ENCODE data around the gene PINK1. TPM values are rescaled to one million over a fixed set of nuclear protein-coding genes. Genes with fewer than 3 reads are reported as not detected.

PINK1 gene
- total and polyA plus RNA-seq, 8 donors = 28.6 to 56.3 (median 35.3) TPM

- H3K27ac ChIP-seq = no peak overlapping the region
- H3K27me3 ChIP-seq = no peaks in the 10 kb centered on the region
- no peak for TF ChIP-seq CTCF (IDR thresholded peaks at IDR 0.05)
- intact Hi-C loops (cut with DNase I) = no loop called here
- H3K36me3 ChIP-seq = peaks cover 0 to 8% of the 10 kb centered on the region in 2 donors
- peaks cover 0 to 7% of the 10 kb centered on the region in 2 donors for H3K4me1 ChIP-seq
- ATAC-seq (no peak), DNase-seq (no peak)
- H3K9me3 ChIP-seq = no peaks in the 10 kb centered on the region
- no peak overlapping the region for H3K4me3 ChIP-seq
These were observed 23.7 kb upstream of the PINK1 start for GRCh38 chr1:20609541-20609940.

DNA sequence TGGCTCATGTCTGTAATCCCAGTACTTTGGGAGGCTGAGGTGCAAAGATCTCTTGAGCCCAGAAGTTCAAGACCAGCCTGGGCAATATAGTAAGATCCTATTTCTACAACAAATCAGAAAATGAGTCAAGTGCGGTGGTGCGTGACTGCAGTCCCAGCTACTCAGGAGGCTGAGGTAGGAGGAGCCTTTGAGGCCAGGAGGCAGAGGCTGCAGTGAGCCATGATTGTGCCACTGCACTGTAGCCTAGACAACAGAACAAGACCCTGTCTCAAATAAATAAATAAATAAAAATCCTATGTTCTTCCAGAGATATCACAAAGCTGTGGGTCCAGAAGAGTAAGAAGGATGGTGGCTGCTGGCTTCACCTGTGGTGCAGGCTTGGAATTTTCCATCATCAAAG, 22.3 kb upstream of the PINK1 start:
- Histone ChIP-seq H3K36me3 (peaks cover 0 to 8% of the 10 kb centered on the region in 2 donors), H3K27ac (no peak overlapping the region), H3K27me3 (no peaks in the 10 kb centered on the region), H3K9me3 (no peaks in the 10 kb centered on the region), H3K4me3 (no peak overlapping the region), H3K4me1 (no peaks in the 10 kb centered on the region)
- DNase-seq = no peak
- no peak for TF ChIP-seq CTCF (IDR thresholded peaks at IDR 0.05)
- ATAC-seq = no peak
- intact Hi-C loops (cut with DNase I) = no loop called here

DNA sequence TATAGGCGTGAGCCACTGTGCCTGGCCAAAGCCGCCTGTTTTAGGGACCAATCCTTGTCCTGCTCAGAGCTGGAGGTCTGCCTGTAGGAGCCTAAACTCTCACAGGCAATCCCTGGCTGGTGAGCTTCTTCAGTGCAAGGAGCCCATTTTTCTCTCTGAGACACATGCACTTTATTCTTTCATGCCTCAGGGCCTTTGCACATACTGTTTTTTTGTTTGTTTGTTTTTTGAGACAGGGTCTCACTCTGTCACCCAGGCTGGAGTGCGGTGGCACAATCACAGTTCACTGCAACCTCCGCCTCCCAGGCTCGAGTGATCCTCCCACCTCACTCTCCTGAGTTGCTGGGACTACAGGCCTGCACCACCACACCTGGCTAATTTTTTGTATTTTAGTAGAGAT, 21.6 kb upstream of the PINK1 start:
- intact Hi-C loops (cut with DNase I) = no loop called here
- H3K27me3 ChIP-seq = no peaks in the 10 kb centered on the region
- H3K4me3 ChIP-seq = no peak overlapping the region
- H3K27ac ChIP-seq = no peak overlapping the region
- peaks cover 0 to 8% of the 10 kb centered on the region in 2 donors for H3K36me3 ChIP-seq
- H3K4me1 ChIP-seq = no peaks in the 10 kb centered on the region
- DNase-seq (no peak), ATAC-seq (no peak)
- no peak for TF ChIP-seq CTCF (IDR thresholded peaks at IDR 0.05)
- no peaks in the 10 kb centered on the region for H3K9me3 ChIP-seq

GRCh38 chr1:20612221-20612746, 21.0 kb upstream of the PINK1 start:
- no peak for TF ChIP-seq CTCF (IDR thresholded peaks at IDR 0.05)
- Histone ChIP-seq H3K9me3 (no peaks in the 10 kb centered on the region), H3K36me3 (peaks cover 0 to 8% of the 10 kb centered on the region in 2 donors), H3K27me3 (no peaks in the 10 kb centered on the region), H3K4me3 (no peak overlapping the region), H3K4me1 (no peaks in the 10 kb centered on the region), H3K27ac (no peak overlapping the region)
- ATAC-seq (no peak), DNase-seq (no peak)
- intact Hi-C loops (cut with DNase I) = no loop called here

GRCh38 chr1:20614131-20614579, 19.1 kb upstream of the PINK1 start:
- Histone ChIP-seq H3K4me1 (no peaks in the 10 kb centered on the region), H3K9me3 (no peaks in the 10 kb centered on the region), H3K27me3 (no peaks in the 10 kb centered on the region), H3K36me3 (peaks cover 0 to 14% of the 10 kb centered on the region in 2 donors), H3K27ac (no peak overlapping the region), H3K4me3 (no peak overlapping the region)
- ATAC-seq (no peak), DNase-seq (no peak)
- TF ChIP-seq CTCF (IDR thresholded peaks at IDR 0.05) = no peak
- intact Hi-C loops (cut with DNase I) = no loop called here

Data from left lung (tissue), 10 donors.